Measurements from ENCODE around the gene LARP1. TPM values are rescaled to one million over a fixed set of nuclear protein-coding genes. Genes with fewer than 3 reads are reported as not detected.
"Not testable (repeated sequence)": the region's sequence is repeated elsewhere in the genome, so short reads cannot be mapped to it uniquely, and the experiment has no call there.

The LARP1 gene
- polyA plus RNA-seq, 5 donors, result 80.8 to 109 (median 94.6) TPM

GRCh38 chr5:154791535-154791934 is 36.4 kb downstream of the LARP1 start:
- DNase-seq, result no peak

GRCh38 chr5:154793599-154794524 is 38.7 kb downstream of the LARP1 start:
- DNase-seq, result no peak

- no peak for DNase-seq
Measured at GRCh38 chr5:154794525-154795234, 39.5 kb downstream of the LARP1 start.

DNA sequence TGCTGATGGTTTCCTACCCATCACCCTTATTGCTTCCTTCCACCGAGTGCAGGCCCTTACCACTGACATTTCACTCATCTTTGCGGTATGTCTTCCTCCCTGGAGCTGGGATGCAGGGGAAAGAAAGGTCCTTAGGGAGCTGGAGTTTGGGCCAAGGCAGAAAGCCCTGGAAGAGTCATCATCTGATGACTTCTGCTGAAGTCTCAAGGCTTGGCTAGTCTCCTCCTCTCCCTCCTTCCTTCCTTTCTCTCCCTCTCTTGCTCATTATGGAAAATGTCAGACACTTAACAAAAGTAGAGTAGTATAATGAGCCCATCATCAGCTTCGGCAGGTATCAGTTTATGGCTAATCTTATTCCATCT is 40.0 kb downstream of the LARP1 start:
- no peak for DNase-seq

GRCh38 chr5:154797762-154798161 is 42.6 kb downstream of the LARP1 start:
- DNase-seq, result no peak

GRCh38 chr5:154800582-154800981 is 45.4 kb downstream of the LARP1 start:
- DNase-seq, result no peak

DNA sequence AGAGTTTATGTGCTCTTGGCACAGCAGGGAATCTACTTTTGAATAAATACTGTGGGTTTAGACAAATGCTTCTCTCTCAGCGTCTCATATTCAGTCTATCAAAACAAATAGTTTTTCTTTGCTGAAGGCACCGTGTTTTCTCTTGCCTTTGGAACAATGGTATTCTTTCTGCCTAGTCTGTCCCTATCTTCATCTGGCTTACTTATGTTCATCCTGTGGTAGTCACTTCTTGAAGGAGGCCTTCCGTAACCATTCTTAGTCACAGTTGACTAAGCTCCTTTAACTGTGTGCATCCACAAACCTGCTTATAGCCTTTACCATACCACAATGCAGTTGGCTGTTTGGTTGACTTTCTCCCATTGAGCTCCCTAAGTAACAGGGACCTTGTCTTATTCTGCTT is 45.9 kb downstream of the LARP1 start:
- DNase-seq, result no peak

GRCh38 chr5:154802050-154802449 is 46.9 kb downstream of the LARP1 start:
- DNase-seq, result no peak

DNA sequence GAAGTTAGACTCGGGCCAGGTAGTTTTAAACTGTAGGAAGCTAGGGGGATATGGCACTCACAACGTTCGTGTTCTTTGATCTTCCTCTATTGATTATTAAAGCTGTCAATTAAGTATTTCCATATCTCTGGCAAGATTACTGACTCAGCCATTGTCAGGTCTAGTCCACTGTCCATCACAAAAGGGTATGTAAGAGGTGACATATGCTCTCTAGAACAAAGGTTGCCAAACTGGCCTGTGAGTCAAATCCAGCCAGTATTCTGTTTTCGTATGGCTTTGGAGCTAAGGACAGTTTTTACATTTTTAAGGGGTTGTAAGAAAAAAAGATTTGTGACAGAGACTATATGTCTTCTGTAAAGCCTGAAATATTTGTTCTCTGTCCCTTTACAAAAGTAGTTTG is 51.0 kb downstream of the LARP1 start:
- no peak for DNase-seq

DNA sequence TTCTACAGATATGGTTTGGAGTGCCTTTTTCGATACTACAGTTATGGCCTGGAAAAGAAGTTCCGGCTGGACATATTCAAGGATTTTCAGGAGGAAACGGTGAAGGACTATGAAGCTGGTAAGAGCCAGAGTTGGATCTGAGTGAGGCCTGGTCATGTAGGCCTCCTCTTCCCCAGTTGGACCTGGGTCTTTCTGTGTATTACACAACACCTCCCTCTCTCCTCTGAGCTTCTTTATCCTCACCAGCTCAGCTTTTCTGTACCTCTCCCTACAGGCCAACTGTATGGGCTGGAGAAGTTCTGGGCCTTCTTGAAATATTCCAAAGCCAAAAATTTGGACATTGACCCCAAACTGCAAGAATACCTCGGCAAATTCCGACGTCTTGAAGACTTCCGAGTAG is 56.1 kb downstream of the LARP1 start:
- DNase-seq, result no peak

- DNase-seq, result peak; percentile 31 to 33
Measured at GRCh38 chr5:154811653-154812465, 56.7 kb downstream of the LARP1 start.

GRCh38 chr5:154813158-154813557 is 58.0 kb downstream of the LARP1 start:
- DNase-seq, result no peak

GRCh38 chr5:154813736-154814135 is 58.6 kb downstream of the LARP1 start:
- DNase-seq, result no peak

GRCh38 chr5:154815025-154815424 is 59.8 kb downstream of the LARP1 start:
- no peak for DNase-seq

GRCh38 chr5:154815684-154816247 is 60.6 kb downstream of the LARP1 start:
- no peak for DNase-seq

DNA sequence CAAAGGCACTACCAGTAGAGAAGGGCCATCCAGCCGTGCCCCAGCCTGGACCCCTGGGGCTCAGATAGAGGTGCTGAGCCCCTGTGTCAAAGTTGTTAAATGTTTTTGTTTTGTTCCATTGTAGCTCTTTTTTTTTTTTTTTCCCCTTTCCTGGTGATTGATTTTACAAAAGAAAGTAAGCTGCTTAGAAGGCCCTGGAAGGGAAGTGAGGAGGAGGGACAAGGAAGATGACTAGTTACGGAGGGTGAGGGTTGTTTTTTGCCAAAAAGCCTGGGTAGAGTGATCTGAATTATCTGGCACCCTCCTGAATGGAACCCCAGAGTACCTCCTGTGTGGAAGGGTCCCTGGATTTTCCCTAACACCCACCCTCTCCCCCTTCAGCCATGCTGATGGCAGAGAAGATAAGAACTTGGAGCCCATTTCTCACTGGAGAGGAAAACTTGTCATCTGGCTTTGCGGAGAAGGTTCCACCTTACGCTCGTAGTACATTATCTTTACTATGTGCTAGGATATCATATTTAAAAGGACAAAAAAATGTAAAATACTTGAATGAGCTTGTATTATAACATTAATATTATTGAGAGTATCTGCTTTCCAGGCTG is 61.8 kb downstream of the LARP1 start:
- DNase-seq, result no peak

- DNase-seq, result no peak
Measured at GRCh38 chr5:154817815-154818214, 62.6 kb downstream of the LARP1 start.

DNA sequence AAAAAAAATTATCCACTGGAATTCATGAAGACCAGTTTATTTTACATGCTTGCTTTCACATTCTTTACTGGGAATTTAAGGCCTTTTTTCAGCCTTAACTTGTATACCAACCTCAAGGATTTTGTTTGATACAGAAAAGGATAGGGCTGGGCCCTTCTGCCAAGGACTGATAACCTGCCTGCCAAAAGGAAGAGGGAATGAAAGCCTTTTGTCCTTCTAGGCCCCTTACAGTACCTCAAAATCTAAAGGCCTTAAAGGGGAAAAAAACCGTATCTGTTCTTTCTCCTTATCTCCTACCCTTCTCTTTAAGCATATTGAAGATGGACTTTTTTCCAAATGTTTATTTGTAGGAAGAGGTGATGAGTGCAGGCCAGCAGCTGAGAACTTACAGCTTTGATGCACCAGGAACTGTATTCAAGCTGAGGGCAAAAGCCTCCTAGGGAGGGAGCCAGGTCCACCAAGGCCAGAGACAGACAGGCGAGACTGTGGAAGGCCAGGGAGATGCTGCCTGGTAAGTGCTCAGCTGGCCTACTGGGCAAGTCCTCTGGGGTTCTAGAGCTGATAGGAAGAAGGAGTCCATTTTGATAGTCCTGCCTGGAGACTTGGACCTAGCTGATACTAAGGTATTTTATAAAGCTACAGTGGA is 63.4 kb downstream of the LARP1 start:
- DNase-seq, result no peak

DNA sequence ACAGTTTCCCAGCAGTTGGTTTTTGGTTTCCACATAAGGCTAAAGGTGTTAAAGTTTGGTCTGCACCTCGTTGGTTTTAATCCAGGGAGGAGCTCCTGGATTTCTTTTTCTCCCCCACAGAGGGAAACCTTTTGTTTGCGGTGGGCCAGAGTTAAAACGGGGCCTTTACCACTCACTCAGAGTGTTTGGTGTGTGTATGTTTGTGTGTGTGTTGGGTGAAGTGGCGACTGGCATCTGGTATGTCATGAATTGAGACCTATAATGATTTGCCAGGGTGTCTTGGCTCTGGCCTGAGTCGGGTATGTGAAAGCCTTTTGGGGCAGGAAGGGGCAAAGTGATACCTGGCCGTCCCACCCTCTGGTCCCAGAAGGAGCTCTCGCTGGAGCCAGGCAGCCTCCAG is 64.4 kb downstream of the LARP1 start:
- DNase-seq, result no peak

DNA sequence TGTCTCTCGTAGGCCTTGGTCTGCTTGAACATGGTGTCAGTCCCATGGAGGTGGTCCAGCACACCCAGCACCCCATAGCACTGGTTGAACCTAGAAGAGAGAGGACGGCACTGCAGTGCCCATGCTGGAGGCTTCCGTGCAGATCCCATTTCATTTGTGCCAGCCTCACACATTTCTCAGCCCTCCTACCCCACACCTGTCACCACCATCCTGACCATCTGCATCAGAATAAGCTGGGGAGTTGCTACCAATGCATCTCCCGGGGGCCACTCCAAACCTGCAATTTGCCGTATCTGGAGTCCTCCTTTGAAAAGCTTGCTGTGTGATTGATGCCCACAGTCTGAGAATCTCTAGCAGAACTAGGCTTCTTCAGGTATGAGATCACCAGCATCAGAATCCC is 65.2 kb downstream of the LARP1 start:
- DNase-seq, result no peak

DNA sequence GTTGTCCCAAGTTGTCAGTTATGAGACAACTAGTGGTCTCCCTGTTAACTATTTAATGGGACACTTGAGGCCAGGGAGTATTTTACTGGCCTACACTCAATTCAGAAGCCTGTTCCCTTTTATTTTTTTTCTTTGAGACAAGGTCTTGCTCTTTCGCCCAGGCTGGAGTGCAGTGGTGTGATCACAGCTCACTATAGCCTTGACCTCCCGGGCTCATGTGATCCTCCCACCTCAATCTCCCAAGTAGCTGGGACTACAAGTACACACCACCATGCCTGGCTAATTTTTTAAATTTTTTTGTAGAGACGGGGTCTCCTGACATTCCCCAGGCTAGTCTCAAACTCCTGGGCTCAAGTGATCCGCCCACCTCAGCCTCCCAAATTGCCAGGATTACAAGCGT is 67.7 kb downstream of the LARP1 start:
- DNase-seq, result not testable (repeated sequence)

All from right lung (tissue), 5 donors.